ENCODE results near the gene CAPN15.
A peak's percentile ranks its signal among the peaks of the same experiment; 100 is the strongest.
"Not testable (repeated sequence)": the region's sequence is repeated elsewhere in the genome, so short reads cannot be mapped to it uniquely, and the experiment has no call there.

The CAPN15 gene

DNA sequence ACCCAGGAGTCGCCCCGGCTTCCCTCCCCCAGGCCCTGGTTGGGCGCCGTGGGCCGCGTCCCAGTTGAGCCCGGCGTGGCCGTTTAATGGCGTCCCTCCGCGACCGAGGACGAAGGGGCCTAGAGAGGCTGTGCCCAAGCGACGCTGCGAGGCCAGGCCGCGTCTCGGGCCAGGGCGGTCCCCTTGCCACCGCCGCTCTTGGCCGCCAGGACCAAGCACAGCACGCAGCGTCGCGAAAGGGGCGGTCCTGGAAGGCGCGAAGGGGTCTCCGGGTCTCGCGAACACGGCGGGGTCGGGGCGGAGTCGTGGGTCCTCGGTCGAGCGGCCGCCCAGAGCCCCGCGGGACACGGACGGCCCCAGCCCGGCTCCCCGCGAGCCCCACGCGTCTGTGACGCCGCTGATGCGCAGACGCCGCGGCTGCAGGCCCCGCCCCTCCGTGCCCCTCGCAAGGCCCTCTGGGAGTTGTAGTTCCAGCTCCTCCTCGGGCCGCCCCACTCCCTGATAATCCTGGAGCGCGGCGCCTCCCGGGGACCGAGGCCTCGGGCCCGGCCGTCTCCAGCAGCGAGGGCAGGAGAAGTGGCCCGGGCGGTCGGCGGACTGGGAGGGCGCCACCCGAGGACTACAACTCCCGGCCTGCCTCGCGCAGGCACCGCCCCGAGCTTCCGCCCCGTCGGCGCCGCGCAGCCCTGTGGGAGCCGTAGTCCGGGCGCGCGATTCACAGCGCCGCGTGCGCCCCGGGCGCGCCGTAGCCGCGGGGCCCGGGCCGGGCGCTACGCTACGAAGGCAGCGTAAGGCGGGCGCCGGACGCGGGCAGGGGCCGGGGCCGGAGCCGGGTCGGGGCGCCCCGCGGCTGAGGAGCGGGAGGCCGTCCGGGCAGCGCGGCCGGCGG, at the start of gene CAPN15:
Gene CAPN15, plus strand, starts transcription at position 698 of the 889 bp plus-strand sequence. CDS start 19,127 bp downstream, outside the sequence.
- peak; percentile 72 for DNase-seq (ENCODE audit: low read depth, low spot score)

DNA sequence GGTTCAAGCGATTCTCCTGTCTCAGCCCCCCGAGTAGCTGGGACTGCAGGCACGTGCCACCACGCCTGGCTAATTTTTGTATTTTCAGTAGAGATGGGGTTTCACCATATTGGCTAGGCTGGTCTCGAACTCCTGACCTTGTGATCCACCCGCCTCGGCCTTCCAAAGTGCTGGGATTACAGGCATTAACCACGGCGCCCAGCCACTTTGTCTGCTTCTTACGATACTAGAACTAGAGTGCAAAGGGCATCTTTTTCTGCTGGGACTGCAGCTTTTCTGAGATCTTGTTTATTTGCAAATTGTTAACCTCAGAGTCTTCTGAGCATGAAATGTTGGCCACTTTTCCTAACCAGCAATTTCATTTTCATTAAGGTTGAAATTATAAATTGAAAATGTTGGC, 49.2 kb upstream of the CAPN15 start:
- not testable (repeated sequence) for DNase-seq (ENCODE audit: low read depth, low spot score)

DNA sequence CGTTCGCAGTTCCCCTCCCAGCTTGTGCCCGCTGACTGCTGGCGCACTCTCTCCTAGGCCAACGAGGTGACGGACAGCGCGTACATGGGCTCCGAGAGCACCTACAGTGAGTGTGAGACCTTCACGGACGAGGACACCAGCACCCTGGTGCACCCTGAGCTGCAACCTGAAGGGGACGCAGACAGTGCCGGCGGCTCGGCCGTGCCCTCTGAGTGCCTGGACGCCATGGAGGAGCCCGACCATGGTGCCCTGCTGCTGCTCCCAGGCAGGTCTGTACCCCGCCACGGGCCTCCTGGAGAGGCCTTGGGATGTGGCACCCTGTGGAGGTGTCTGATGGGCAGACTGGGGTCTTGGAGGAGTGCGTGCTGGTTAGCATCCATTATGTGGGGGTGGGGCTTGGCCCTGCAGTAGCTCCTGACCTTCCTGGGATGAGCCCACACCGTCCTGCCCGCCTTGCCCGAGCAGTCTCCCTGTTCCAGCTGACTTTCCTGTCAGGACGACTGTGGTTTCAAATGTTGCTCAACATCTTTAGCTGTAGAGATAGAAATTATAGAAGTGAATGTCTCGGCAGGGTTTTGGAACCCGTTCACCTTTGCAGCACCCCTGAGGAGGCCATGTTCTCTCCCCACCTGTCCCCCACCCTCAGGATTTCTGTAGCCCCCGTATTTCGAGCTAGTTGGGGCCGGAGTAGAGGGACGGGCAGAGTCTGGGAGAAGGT, 44.9 kb upstream of the CAPN15 start:
- no peak for DNase-seq (ENCODE audit: low read depth, low spot score)

GRCh38 chr16:483341-484075, 44.0 kb upstream of the CAPN15 start:
- no peak for DNase-seq (ENCODE audit: low read depth, low spot score)

- DNase-seq (ENCODE audit: low read depth, low spot score): no peak
Measured at GRCh38 chr16:489606-490005, 37.9 kb upstream of the CAPN15 start.

GRCh38 chr16:490768-491167, 36.7 kb upstream of the CAPN15 start:
- DNase-seq (ENCODE audit: low read depth, low spot score): no peak

GRCh38 chr16:491220-491919, 36.1 kb upstream of the CAPN15 start:
- no peak for DNase-seq (ENCODE audit: low read depth, low spot score)

GRCh38 chr16:492211-492875, 35.2 kb upstream of the CAPN15 start:
- DNase-seq (ENCODE audit: low read depth, low spot score): no peak

- DNase-seq (ENCODE audit: low read depth, low spot score): not testable (repeated sequence)
Measured at GRCh38 chr16:494676-495075, 32.8 kb upstream of the CAPN15 start.

GRCh38 chr16:495127-495748, 32.3 kb upstream of the CAPN15 start:
- DNase-seq (ENCODE audit: low read depth, low spot score): no peak

DNA sequence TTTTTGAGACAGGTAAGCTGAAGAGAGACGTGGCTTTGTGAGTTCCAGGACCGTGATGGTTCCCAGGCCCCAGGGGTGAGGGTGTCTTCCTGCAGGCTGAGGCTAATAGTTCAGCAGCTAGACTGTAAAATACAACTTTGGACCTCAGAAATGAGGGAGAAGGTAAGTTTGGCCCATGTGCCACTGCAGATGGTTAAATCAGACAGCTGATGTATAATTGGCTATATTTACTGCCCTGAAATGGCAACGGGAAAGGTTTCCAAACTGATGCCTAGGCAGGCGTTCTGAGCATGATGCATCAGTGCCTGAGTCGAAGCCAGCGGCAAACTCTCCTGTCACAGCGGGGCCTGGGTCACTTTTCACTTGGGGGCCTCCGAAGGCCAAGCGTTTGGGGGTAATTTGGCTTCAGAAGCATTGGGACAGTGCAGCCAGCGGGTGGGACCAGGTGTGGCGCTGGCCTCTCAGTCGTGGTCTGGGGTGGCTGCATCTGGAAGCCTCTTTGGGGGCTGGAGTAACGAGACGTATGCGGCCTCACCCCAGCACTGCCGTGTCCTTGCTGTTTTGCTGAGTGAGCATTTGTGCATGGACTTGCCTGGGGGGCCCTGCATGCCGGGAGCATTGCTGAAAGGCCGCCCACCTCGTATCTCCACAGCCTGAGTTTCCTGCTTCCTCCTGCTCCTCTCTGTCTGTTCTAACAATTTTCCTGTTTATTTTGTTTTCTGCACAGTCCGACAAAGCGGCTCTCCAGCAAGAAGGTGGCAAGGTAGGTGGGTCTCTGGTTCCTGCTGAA, 31.2 kb upstream of the CAPN15 start:
- no peak for DNase-seq (ENCODE audit: low read depth, low spot score)

GRCh38 chr16:497258-497657, 30.3 kb upstream of the CAPN15 start:
- DNase-seq (ENCODE audit: low read depth, low spot score): peak; percentile 49

GRCh38 chr16:499924-500323, 27.6 kb upstream of the CAPN15 start:
- no peak for DNase-seq (ENCODE audit: low read depth, low spot score)

GRCh38 chr16:500709-501108, 26.8 kb upstream of the CAPN15 start:
- DNase-seq (ENCODE audit: low read depth, low spot score): no peak

GRCh38 chr16:502179-502943, 25.2 kb upstream of the CAPN15 start:
- no peak for DNase-seq (ENCODE audit: low read depth, low spot score)

GRCh38 chr16:503150-504071, 24.1 kb upstream of the CAPN15 start:
- DNase-seq (ENCODE audit: low read depth, low spot score): no peak

GRCh38 chr16:505479-506245, 21.9 kb upstream of the CAPN15 start:
- no peak for DNase-seq (ENCODE audit: low read depth, low spot score)

Measured in brain pericyte (primary cell).